HG02970 (cell line): ENCODE data around the gene RASSF1.

ENCODE experiments used
- ATAC-seq: cut with Tn5 transposase; IDR thresholded peaks from one replicate; pipeline ENCODE4 v1.9.1; 2021; ENCODE audit warnings: mild to moderate bottlenecking, moderate library complexity, moderate number of reproducible peaks; ENCODE audit not compliant: unreplicated experiment, low FRiP score

RASSF1 gene

DNA sequence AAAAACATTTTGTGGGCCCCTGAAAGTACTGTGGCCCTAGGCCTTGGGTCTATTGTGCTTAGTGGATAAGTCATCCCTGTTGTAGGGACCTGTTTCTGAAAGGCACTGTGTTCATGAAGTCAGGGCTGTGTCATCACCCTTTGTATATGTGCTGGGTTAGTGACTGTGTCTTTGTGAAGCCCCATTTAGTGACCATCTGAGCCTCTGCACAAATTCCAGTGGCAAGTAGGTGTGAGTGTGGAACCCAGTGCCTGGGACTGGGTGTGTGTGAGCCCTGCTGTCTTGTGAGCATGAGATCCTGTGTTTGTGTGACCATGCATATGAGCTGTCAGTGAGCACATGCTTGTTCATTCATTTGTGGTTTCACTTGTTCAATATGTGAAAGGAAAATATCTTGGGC lies 36.0 kb downstream of the RASSF1 start:
- ATAC-seq = no peak

DNA sequence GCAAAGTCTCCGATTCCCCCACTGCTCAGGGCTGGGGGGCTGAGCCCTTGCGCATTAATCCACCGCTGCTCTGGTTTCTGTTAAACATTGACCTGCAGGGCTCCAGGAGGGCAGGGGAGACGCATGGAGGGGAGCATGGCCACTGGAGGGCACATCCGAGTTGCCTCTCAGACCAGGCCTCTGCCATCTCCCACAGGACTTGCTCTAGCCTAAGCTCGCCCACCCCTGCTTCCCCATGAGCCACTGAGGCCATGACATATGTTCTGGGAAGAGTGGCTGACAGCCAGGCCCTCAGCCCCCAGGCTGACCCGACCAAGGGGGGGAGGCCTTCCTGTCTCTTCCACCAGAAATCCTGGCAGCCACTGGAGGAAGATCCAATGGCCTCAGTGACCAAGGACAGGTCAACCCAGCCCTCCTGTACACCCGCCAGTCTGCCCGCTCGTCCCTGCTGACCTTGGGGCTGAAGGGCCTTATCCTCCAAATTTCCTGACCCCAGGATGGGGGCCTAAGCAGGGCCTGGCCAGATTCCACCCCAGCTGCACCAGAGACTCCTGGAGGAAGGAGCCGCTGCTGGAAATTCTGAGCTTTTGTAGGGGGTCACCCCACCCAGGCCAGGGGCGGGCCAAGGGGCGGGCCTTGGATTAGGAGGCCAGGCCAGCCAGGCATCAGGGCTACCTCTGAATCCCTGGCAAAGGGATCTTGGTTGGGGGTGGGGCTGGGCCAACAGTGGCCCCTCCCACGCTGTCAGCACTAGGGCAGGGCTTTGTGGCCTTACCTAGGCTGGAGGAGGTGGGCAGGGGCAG lies 37.4 kb downstream of the RASSF1 start, which contains the start of gene HYAL1:
TSS of gene HYAL1 (minus strand) at position 562 of the 803 bp plus-strand sequence. CDS start 618 bp downstream, outside the sequence.
- no peak for ATAC-seq

DNA sequence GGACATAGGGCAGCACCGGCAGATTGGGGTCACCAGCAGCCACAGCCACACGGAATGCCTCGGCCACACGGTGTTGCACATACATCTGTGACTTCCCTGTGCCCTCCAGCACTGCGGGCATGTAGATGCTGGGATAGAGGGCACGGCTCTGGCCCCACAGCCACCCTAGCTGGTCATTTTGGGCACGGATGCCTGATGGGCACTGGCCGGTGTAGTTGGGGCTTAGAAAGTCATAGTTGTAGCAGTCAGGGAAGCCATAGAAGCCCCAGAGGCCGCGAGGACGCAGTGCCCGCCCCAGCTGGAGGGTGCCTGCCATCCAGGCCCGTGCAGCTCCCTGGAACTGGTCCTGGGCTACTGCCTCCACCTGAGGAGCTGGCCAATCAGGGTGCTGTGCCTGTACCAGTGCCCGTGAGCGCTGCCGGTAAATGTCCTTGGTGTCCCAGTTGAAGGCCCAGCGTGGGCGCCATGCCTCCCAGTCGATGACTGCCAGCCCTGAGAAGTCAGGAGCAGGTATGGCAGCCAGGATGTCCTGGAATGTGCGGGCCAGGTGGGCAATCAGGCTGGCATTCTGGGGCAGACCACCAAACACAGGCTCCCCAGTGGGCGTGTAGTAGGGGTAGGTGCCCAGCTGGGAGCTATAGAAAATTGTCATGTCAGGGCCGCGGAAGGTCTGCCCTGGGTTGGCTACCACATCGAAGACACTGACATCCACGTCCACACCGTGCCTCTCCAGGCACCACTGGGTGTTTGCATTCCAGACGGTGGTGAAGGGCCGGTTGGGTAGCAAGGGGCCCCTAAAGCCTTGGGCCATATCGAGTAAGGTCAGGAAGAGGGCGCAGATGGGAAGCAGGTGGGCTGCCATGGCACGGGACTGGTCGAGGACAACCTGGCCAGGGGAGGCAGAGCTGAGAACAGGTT lies 38.3 kb downstream of the RASSF1 start:
- no peak for ATAC-seq

DNA sequence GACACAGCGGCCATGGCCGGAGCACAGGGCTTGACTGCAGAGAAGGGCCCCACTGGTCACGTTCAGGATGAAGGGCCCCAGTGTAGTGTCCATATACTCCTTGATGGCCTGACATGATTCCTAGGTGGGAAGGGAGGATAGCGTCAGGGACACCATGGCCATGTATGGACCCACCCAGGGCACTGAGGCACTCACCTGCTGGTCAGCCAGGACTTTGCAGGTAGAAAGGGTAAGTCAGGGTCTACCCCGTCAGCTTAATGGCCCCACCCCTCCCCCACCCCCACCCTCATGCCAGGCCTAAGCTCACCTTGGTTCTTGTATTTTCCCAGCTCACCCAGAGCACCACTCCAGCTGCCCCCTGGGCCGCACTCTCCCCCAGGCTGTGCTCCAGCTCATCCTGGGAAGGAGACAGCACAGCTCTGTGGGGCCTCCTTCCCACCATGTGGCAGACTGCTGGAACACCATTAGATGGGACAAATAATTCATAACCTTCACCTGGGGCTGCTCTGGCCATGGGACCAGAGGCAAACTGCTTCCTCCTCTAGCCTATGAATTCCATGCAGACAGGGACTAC lies 39.9 kb downstream of the RASSF1 start:
- no peak for ATAC-seq

DNA sequence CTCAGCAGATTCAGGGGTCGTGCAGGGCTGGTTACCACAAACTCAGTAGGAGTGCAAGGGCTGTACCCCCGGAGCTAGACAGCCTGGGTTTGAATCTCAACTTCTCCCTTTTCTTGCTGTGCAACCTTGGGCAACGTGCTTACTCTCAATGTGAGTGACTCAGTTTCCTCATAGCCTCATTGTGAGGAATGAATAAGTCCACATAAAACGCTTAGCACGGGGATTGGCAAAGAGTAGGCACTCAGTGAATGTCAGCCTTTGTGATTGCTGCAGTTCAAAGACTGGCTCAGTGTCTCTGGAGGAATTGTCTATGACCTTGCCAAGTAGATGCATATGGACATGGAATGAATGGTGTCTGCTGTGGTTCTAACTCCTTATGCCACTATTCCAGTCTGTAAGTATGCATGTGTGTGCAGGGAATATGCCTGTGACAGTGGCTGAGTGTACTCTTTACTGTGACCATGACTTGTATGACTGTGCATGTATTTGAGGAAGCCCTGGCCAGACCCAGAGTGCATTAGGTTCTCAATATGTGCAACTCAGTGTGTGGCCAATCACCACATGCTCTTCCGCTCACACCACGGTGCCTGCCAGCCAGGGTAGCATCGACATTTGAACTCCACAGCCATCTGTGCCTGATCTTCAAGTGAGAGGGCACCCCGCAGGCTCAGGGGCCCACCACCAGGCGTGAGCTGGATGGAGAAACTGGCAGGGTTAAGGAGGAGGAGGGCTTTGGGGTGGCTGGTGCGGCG lies 40.5 kb downstream of the RASSF1 start:
- no peak for ATAC-seq

DNA sequence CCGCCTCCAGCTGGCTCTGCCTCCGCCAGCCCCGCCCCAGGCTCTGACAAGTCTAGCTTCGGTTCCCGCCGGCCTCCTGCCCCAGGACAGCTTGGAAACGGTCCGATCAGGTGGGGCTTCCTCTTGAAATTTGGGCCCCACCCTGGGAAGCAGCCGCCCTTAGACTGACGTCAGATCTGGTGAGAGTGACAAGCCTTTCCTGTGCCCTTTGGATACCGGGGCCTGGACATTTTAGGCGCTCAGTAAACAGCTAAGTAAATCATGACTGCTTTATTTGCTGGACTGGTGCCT lies 41.1 kb downstream of the RASSF1 start:
- no peak for ATAC-seq

DNA sequence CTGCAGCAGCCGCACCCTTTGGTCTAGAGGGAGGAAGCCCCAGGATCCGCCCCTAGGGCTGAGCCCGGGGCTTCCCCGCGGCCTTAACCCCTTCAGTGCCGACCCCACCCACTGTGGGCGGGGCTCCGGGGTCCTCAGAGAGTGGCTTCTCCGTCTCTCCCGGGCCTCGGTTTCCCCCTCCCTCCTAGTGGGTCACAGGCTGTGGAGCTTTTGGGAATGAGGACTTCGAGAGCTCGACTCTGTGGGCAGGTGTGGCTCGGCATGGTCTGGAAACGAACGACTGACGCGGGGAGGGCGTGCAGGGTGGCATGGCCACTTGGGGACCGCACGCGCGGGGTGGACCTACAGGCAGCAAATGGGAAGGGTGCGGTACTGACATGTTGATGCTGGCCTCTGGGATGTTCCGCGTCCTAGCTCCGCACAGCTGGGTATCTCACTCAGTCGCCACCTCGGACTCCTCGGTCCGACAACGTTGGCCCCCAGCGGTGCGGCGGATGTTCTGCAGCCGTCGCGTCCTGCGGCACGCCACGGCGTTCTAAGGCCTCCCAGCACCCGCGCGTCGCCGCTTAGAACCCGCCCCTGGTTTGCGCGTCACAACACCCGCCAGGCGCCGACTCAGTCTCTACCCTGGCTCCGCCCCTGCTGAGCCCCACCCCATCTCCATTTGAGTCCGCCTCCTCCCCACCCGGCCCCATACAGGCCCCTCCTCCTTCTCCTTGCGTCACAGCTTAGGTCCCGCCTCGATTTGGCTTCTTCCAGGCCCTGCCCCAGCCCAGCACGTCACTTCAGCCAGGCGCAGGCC lies 41.6 kb downstream of the RASSF1 start, which contains the start of the genes HYAL3 and NAA80:
TSS of gene HYAL3 (minus strand) at position 570 of the 802 bp plus-strand sequence. CDS start 3,803 bp downstream, outside the sequence.
TSS of gene NAA80 (minus strand) at position 570 of the 802 bp plus-strand sequence. CDS start 1,942 bp downstream, outside the sequence.
- ATAC-seq = peak; percentile 92

DNA sequence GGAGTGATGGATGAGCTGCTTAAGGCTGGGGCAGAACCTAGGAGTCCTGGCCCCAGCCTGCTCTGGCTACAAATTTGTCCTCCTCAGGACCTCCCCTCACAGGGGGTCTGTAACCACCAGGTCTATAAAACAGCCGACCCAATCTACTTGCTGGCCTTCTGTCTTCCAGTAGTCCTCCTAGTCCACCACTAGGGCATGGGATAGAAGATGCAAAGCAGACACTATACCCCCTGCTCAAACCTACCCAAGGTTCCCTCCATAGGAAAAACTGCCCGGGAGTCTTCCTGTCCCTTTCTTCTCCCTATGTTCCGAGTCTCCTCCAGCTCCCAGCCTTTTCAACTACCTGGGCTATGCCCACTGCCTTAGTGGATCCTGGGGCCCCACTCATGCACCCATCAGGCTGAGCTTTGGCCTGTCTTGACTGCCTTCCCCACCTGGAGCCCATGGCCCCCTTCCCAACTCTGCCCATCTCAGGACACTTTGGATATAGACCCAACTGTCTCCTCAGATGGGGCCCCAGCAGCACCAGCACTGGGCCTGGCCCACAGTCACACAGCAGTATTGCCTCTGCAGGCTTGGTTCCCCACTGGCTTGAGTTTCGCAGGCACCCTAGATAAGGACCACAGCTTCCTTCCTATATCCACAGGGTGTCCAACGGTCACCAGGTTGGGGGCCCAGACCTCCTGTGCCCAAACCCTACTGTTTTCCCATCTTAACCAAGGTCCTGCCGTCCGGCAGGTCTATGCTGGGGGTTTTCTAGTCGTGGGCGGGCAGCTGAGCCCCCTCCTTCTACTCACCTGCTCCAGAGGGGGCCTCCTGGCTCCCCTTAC lies 42.5 kb downstream of the RASSF1 start:
- no peak for ATAC-seq

DNA sequence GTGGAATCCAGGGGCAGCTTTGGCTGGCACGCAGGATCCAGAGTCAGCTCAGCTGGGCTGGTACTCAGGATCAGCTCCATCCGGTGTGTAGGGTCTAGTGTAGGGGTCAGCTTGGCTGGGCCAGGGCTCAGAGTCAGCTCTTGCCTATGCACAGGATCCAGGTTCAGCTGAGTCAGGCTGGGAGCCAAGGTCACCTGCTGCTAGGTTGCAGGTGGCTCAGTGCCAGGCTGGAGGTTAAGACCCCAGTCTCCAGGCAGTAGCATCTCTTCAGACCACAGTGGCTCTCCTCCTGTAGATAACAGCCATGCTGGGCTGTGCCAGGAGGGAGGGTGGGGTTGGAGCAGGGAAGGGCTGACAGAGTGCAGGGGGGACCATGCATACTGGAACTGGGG lies 43.3 kb downstream of the RASSF1 start:
- no peak for ATAC-seq

DNA sequence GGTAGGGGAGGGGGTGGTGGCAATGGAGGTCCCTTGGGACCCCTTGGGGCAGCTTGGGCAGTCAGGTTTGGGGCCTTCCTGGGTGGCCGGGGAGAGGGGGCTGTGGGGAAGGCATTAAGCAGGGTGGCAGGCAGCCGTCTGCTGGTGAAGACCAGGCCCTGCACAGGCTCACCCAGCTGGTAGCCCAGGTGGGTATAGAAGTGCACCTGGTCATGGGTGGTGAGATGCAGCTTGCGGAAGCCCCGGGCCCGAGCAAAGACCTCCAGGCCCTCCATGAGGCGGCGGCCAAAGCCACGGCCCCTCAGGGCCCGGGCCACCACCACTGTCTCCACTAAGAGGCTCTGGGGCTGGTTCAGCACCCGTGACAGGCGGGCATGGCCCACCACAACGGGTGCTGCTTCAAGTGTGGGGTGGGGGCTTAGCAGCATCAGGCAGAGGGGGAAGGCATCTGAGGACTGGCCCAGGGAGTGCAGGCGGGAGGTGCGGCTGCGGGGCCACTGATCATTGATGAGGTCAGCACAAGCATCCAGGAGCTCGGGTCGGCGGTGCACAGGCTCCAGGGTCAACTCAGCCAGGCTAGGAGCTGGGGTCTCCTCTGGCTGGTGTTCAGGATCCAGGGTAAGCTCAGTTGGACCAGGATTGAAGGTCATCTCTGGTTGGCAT lies 43.8 kb downstream of the RASSF1 start:
- no peak for ATAC-seq

DNA sequence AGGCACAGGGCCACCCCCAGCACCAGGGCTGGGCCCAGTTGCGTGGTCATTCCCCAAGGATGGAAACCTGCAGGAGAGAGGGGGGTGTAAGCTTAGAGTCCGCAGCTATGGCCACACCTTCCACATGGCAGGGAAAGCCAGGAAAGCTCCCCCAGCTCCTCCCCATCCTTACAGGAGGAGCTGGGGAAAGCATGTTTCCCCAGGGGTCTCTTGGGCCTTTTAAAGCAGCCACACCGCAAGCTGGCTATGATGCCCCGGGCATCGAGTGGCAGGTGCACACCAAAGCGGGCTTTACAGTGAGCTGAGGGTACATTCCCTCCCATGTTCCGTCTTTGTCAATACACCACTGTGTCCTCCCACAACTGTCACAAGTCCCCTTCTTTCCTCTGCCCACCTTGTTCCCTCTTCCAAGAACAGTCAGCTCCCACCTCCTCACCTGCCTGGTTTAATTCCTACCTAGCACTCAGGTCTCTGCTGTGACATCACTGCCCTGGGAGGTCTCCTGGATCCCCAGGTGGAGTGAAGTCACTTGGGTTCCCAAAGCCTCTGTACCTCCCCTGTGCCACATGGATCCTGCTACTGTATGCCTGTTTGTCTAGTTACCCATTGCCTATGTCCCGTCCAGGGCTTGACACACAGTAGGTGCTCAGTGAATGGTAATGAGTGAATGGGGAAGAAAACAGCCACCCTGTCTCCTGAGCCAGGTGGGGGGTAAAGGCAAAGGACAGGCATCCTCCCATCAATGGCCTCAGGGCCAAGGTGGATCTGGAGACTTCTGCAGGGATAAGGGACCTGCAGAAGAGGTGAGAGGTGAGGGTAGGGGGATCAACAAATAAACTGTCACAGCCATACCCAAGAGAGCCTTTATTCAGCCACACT lies 44.8 kb downstream of the RASSF1 start:
- no peak for ATAC-seq

DNA sequence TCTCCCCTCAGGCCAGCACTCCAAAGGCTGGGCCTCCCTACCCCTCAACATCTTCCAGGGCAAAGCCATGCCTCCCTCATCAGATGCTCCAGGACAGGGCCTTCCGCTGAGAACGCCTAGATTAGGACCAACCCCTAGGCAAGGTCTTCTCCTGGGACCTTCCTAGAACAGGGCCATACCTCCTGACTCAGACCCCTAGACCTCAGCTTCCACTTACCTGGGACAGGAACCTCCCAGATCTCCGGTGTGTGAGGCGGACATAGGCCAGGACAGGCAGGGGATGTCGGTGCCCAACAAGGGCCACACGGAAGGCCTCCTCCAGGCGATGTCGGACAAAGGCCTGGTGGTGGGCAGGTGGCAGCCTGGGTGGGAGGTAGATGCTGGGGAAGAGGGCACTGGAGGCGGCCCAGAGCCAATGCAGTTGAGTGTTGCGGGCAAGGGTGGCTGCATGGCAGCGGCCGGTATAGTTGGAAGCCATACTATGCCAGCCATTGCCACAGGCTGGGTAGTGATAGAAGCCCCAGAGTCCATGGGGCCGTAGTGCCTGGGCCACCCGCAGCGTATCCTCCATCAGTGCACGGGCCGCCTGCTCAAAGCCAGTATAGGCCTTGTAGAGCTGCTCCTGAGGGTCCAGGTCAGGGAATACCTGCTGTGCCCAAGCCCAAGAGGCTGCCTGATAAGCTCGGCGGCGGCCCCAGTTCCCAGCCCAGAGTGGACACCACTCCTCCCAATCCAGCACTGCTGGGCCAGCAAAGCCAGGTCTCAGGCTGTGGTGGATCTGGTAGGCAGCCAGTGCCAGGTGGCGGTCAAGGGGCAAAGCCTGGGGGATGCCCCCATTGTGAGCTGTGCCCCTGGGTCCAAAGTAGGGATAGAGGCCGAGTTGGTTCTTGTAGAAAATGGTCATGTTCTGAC lies 45.9 kb downstream of the RASSF1 start:
- ATAC-seq = no peak

DNA sequence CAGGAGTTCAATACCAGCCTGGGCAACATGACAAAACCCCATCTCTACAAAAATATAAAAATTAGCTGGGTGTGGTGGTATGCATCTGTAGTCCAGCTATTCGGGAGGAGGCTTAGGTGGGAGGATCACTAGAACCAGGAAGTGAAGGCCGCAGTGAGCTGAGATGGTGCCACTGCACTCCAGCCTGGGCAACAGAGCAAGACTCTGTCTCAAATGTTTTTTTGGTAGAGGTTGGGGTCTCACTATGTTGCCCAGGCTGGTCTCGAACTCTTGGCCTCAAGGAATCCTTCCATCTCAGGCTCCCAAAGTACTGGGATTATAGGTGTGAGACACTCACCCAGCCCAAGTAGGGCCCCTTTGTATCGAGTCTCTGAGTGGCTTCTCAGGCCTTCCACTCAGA lies 46.5 kb downstream of the RASSF1 start:
- no peak for ATAC-seq

DNA sequence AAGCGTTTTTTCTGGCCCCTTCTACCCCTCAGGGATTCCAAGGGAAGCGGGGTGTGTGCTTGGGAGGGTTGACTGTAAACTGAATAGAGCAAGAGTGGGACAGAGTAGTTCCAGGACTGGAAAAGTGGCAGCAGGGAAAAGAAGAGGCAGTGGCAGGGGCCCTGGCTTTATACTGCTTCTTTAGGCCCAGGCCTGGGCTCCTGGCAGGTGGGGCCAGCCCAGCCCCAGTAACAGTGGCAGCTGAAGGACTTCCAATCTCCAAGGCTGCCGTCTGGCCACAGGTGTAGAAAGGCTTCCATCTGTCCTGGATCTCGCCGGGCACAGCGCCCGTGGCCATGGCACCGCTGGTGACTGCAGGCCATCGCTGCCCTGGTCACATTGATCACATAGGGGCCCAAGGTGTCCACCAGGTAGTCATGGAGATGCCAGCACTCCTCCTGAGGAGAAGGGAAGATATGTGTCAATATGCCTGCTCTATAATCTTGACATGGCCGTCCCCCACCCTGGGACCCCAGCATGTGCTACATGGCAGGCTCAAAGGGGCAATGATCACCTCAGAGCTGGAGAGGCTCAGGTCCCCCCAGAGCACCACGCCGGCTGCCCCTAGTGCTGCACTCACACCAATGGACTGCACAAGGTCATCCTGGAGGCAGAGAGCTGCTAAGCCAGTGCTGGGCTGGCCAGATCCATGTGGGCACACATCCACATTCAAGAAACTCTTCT lies 47.4 kb downstream of the RASSF1 start:
- no peak for ATAC-seq
